ENCODE data around the gene GALNT9. TPM values are rescaled to one million over a fixed set of nuclear protein-coding genes. Genes with fewer than 3 reads are reported as not detected.

GALNT9 gene
- total and polyA plus RNA-seq, 12 donors, result 0.01 to 0.19 TPM; not detected in 10

- no peak for DNase-seq
- ATAC-seq, result no peak
- H3K36me3 ChIP-seq, result no peaks in the 10 kb centered on the region
- 74 to 77% methylated on average over 38 to 41 of the region's 41 CpGs for WGBS, 2 donors
- no peaks in the 10 kb centered on the region for H3K4me1 ChIP-seq
- intact Hi-C loops (cut with DNase I), result no loop called here
- no peak overlapping the region for H3K4me3 ChIP-seq
- peaks cover 0 to 71% (median 54%) of the 10 kb centered on the region in 7 donors for H3K27me3 ChIP-seq
- no peaks in the 10 kb centered on the region for H3K9me3 ChIP-seq
- no peak overlapping the region for H3K27ac ChIP-seq
- TF ChIP-seq CTCF (IDR thresholded peaks at IDR 0.05), result no peak
Observed at GRCh38 chr12:132270969-132271754, 58.2 kb downstream of the GALNT9 start.

GRCh38 chr12:132270516-132270915 lies 58.9 kb downstream of the GALNT9 start:
- no peak for TF ChIP-seq CTCF (IDR thresholded peaks at IDR 0.05)
- Histone ChIP-seq H3K9me3 (no peaks in the 10 kb centered on the region), H3K36me3 (no peaks in the 10 kb centered on the region), H3K27me3 (peaks cover 0 to 71% (median 54%) of the 10 kb centered on the region in 7 donors), H3K4me3 (no peak overlapping the region), H3K4me1 (no peaks in the 10 kb centered on the region), H3K27ac (no peak overlapping the region)
- 69 to 77% methylated on average over 12 of the region's 12 CpGs for WGBS, 2 donors
- no peak for ATAC-seq
- DNase-seq, result no peak
- intact Hi-C loops (cut with DNase I), result no loop called here

DNA sequence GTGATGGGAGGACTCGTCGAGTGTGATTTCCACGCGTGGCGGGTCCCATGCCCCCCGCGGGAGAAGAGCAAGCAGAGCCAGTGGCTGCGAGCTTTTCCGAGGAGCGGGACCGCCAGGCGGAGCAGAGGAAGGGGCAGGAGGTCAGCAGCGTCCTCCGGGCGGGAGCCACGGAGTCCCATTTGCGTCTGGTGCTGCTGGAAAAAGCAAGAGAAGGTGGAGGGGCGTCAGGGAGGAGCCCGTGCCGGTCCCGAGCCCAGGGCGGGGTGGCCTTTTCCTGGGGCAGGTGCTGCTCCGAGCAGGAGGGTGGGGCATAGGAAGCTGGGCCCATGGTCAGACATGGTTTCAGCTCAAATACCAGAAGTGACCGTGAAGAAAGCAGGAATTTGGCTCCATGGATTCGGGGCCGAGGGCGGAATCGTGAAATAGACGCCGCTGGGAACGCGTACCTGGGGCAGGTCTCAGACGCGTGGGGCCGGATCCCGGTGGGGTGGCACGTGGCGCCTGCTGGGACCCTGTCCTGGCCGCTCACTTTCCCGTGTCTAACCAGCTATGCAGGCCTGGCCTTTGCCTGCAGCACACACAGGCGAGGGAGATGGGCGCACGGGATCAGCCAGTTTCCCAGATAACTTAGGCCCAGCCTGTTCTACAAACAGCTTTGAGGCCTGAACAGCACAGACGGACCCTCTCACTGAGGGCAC lies 60.0 kb downstream of the GALNT9 start:
- Histone ChIP-seq H3K27me3 (peaks cover 0 to 65% (median 49%) of the 10 kb centered on the region in 7 donors), H3K9me3 (no peaks in the 10 kb centered on the region), H3K4me1 (no peaks in the 10 kb centered on the region), H3K27ac (no peak overlapping the region), H3K4me3 (no peak overlapping the region), H3K36me3 (no peaks in the 10 kb centered on the region)
- no peak for TF ChIP-seq CTCF (IDR thresholded peaks at IDR 0.05)
- WGBS, 2 donors, result 88% methylated on average over 44 of the region's 44 CpGs
- DNase-seq (no peak), ATAC-seq (no peak)
- intact Hi-C loops (cut with DNase I), result no loop called here

DNA sequence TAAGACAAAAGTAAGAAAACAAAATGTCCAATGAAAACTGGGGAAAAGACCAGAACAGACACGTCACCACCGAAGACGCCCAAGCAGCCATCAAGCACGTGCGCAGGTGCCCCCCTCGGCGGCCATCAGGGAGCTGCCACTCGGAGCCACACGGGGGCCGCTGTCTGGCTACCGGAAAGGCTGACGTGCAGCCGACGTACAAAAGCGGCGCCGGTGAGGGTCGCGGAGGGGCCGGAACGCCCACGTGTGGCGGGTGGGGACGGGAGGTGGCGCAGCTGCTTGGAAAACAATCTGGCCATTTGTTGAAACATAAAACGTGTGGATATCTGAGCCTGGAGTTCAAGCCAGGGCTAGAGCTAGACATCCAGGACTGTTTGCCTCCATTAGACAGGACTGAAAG lies 60.7 kb downstream of the GALNT9 start:
- Histone ChIP-seq H3K27ac (no peak overlapping the region), H3K36me3 (no peaks in the 10 kb centered on the region), H3K9me3 (no peaks in the 10 kb centered on the region), H3K4me3 (no peak overlapping the region), H3K27me3 (peaks cover 0 to 65% (median 48%) of the 10 kb centered on the region in 7 donors), H3K4me1 (no peaks in the 10 kb centered on the region)
- no peak for ATAC-seq
- intact Hi-C loops (cut with DNase I), result no loop called here
- TF ChIP-seq CTCF (IDR thresholded peaks at IDR 0.05), result no peak
- no peak for DNase-seq
- 68% methylated on average over 26 of the region's 26 CpGs for WGBS, 2 donors

All from heart right ventricle (tissue), 16 donors.